Endothelial cell of umbilical vein (primary cell): ENCODE results near the gene ATP6V1E1. TPM values are rescaled to one million over a fixed set of nuclear protein-coding genes. Genes with fewer than 3 reads are reported as not detected.

Experiments
- BruUV-seq: library from RNA; stranded (reverse); fragments of 400-500 nt; replicated peaks from 2 replicates; lab custom pipeline; 2021; lab: Mats Ljungman, UMichigan
- CTCF ChIA-PET: fragments of 300-600, 350-600 bp; sonication (Branson Sonifier 250); formaldehyde crosslinking; loops from one replicate; lab custom pipeline; 2021; ENCODE audit warnings: antibody characterized with exemption, inconsistent platforms; lab: Charles Lee
- POLR2A ChIA-PET: fragments of 300-600, 350-600 bp; sonication (Branson Sonifier 250); formaldehyde crosslinking; loops from one replicate; lab custom pipeline; 2021; ENCODE audit warnings: antibody characterized with exemption, inconsistent platforms; lab: Charles Lee
- DNase-seq: peaks from one replicate; pipeline ENCODE4 v3.0.0-alpha.2; 2011; ENCODE audit warnings: low read depth, low spot score
- FAIRE-seq: peaks from 2 replicates; lab custom pipeline; 2011; peaks lifted over from hg19 to GRCh38; lab: Jason Lieb, UNC
- H2AFZ ChIP-seq: 2 replicates; pipeline ENCODE4 v1.6.0; 2012; ENCODE audit warnings: low read depth, low read length, control low read depth, inconsistent platforms
- H3K27ac ChIP-seq: 2 replicates; pipeline ENCODE4 v1.5.1; 2011; ENCODE audit warnings: low read depth, mild to moderate bottlenecking, control low read depth, low read length, moderate library complexity; ENCODE audit not compliant: insufficient read depth
- H3K27me3 ChIP-seq, 2 experiments: 2 replicates each; pipeline versions ENCODE4 v1.6.0 to v1.6.1; 2011; ENCODE audit warnings: low read length in 2 of 2, mixed read lengths in 1 of 2; ENCODE audit not compliant: control insufficient read depth in 2 of 2, insufficient read depth in 2 of 2
- H3K36me3 ChIP-seq, 2 experiments: 2 replicates in 1 of 2; 3 replicates in 1 of 2; pipeline ENCODE4 v1.5.1; 2011; ENCODE audit warnings: low read length in 2 of 2, mild to moderate bottlenecking in 1 of 2, moderate library complexity in 1 of 2; ENCODE audit not compliant: control insufficient read depth in 2 of 2, insufficient read depth in 2 of 2; ENCODE audit errors: extremely low read depth in 1 of 2
- H3K4me1 ChIP-seq: 3 replicates; pipeline ENCODE4 v1.5.1; 2011; ENCODE audit warnings: mild to moderate bottlenecking, low read length; ENCODE audit not compliant: control insufficient read depth, insufficient read depth; ENCODE audit errors: extremely low read depth
- H3K4me2 ChIP-seq: 2 replicates; pipeline ENCODE4 v1.6.1; 2011; ENCODE audit warnings: low read length, control low read depth, mixed read lengths; ENCODE audit not compliant: insufficient read depth
- H3K4me3 ChIP-seq, 3 experiments: fragments of 200-600 bp in 1 of 3; sonication (generic), shearing (Covaris generic) in 1 of 3; replicated peaks in 1 of 3; 2 replicates each; pipeline ENCODE4 v1.5.1; 2011 to 2016; ENCODE audit warnings: control low read depth in 3 of 3, low read length in 3 of 3, mild to moderate bottlenecking in 2 of 3, inconsistent platforms in 1 of 3, low read depth in 1 of 3, moderate library complexity in 1 of 3; ENCODE audit not compliant: insufficient read depth in 1 of 3
- H3K79me2 ChIP-seq: 2 replicates; pipeline ENCODE4 v1.6.0; 2012; ENCODE audit warnings: low read length, inconsistent platforms; ENCODE audit not compliant: control insufficient read depth, insufficient read depth
- H3K9ac ChIP-seq: replicated peaks from 2 replicates; pipeline ENCODE3; 2011; ENCODE audit warnings: low read length, control low read depth; ENCODE audit not compliant: insufficient read depth; ENCODE audit errors: extremely low read depth
- H3K9me1 ChIP-seq: replicated peaks from 3 replicates; pipeline ENCODE4 v1.6.0; 2011; ENCODE audit warnings: mild to moderate bottlenecking, low read length; ENCODE audit not compliant: control insufficient read depth, insufficient read depth; ENCODE audit errors: extremely low read depth
- H3K9me3 ChIP-seq: replicated peaks from 2 replicates; pipeline ENCODE4 v1.5.1; 2012; ENCODE audit warnings: low read length, inconsistent platforms; ENCODE audit not compliant: control insufficient read depth, insufficient read depth
- H4K20me1 ChIP-seq: replicated peaks from 2 replicates; pipeline ENCODE3; 2011; ENCODE audit warnings: mild to moderate bottlenecking, low read length; ENCODE audit not compliant: control insufficient read depth, insufficient read depth; ENCODE audit errors: extremely low read depth
- EZH2 ChIP-seq: IDR thresholded peaks from 2 replicates; pipeline ENCODE4 v1.6.1; 2012; ENCODE audit warnings: borderline replicate concordance, low read depth, mild to moderate bottlenecking, moderate library complexity, low read length, inconsistent platforms; ENCODE audit not compliant: severe bottlenecking
- FOS ChIP-seq: IDR thresholded peaks from 2 replicates; pipeline ENCODE4 v1.6.1; 2011; ENCODE audit warnings: mild to moderate bottlenecking, low read length, moderate library complexity, borderline replicate concordance; ENCODE audit not compliant: insufficient read depth
- GATA2 ChIP-seq: IDR thresholded peaks from 2 replicates; pipeline ENCODE4 v1.7.0; 2011; ENCODE audit warnings: low read depth, mild to moderate bottlenecking, moderate library complexity, mixed read lengths, low read length; ENCODE audit not compliant: insufficient read length, insufficient read depth
- JUN ChIP-seq: IDR thresholded peaks from 2 replicates; pipeline ENCODE4 v1.6.1; 2011; ENCODE audit warnings: borderline replicate concordance, low read depth; ENCODE audit not compliant: insufficient read length, insufficient read depth
- MAX ChIP-seq: IDR thresholded peaks from 2 replicates; pipeline ENCODE4 v1.6.1; 2011; ENCODE audit not compliant: insufficient read depth, insufficient read length
- MYC ChIP-seq: IDR thresholded peaks from one replicate; pipeline ENCODE4 v1.6.1; 2011; ENCODE audit warnings: mild to moderate bottlenecking, low read depth, low read length
- POLR2A ChIP-seq: IDR thresholded peaks from 2 replicates; pipeline ENCODE4 v1.6.1; 2012; ENCODE audit warnings: low read depth, mild to moderate bottlenecking, control low read depth, low read length
- POLR2AphosphoS5 ChIP-seq: IDR thresholded peaks from 2 replicates; pipeline ENCODE4 v1.6.1; 2012; ENCODE audit warnings: low read depth, mild to moderate bottlenecking, control low read depth, low read length, moderate library complexity; ENCODE audit not compliant: insufficient read depth
- dilution Hi-C: fragments of 300-500 bp; cut with MboI; formaldehyde crosslinking; loops from one replicate; pipeline ENCODE4 v1.15.0; 2019; ENCODE audit warnings: low sequenced_read_pairs; ENCODE audit not compliant: extremely low pct_ligation_motif_present
- intact Hi-C: fragments of 100-400 bp; cut with micrococcal nuclease; formaldehyde crosslinking; loops from one replicate; pipeline ENCODE4 v1.10.0; 2022
- polyA plus RNA-seq, 4 experiments: library from polyadenylated mRNA; depleted of rRNA in 3 of 4; stranded (reverse) in 3 of 4; unstranded in 1 of 4; fragments of >200 nt; gene quantifications; 2 replicates each; pipeline versions ENCODE4 v1.2.1 to v1.2.3, GENCODE V29; 2011 to 2012; ENCODE audit warnings: missing spikeins in 1 of 4
- total RNA-seq: library from RNA; stranded (reverse); gene quantifications from 2 replicates; pipeline ENCODE4 v1.2.3, GENCODE V29; 2021
- TF ChIP-seq, protein P1 (sequence below), 2 donors: IDR thresholded peaks; 1 replicate in 1 of 2; 2 replicates in 1 of 2; pipeline ENCODE4 v1.5.1; 2011; ENCODE audit warnings: low read length in 2 of 2, mild to moderate bottlenecking in 2 of 2, moderate library complexity in 2 of 2, control low read depth in 1 of 2, inconsistent platforms in 1 of 2, low read depth in 1 of 2; ENCODE audit not compliant: insufficient read depth in 1 of 2; ENCODE audit errors: extremely low read depth in 1 of 2

The ATP6V1E1 gene
- total and polyA plus RNA-seq, 2 donors (not counting 3 experiments of a cell fraction or from before 2014, with no cell fraction given): 95.2 to 113 TPM

DNA sequence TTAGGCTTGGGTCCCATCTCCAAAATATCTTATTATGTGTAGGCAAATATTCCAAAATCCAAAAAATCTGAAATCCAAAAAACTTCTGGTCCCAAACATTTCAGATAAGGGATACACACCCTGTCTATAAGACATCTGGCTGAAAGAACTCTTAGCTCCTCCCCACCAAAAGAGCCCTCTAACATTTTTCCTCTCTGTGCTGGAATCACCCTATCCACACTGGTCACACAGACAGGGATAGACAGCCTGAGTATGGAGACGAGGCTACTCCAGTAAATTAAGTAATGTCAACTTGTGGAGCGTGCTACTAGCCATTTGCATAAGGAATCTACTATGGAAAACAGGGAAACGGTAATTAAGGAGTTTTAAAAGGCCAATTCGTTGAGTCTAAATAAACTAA is 24.9 kb downstream of the ATP6V1E1 start:
- TF ChIP-seq MAX (no peak), JUN (no peak), EZH2 (no peak), POLR2A (no peak), POLR2AphosphoS5 (no peak), MYC (no peak), GATA2 (no peak), FOS (no peak)
- TF ChIP-seq, protein P1, sequence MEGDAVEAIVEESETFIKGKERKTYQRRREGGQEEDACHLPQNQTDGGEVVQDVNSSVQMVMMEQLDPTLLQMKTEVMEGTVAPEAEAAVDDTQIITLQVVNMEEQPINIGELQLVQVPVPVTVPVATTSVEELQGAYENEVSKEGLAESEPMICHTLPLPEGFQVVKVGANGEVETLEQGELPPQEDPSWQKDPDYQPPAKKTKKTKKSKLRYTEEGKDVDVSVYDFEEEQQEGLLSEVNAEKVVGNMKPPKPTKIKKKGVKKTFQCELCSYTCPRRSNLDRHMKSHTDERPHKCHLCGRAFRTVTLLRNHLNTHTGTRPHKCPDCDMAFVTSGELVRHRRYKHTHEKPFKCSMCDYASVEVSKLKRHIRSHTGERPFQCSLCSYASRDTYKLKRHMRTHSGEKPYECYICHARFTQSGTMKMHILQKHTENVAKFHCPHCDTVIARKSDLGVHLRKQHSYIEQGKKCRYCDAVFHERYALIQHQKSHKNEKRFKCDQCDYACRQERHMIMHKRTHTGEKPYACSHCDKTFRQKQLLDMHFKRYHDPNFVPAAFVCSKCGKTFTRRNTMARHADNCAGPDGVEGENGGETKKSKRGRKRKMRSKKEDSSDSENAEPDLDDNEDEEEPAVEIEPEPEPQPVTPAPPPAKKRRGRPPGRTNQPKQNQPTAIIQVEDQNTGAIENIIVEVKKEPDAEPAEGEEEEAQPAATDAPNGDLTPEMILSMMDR (IDR thresholded peaks at IDR 0.05; ENCODE audit: extremely low read depth in 1 of 2, insufficient read depth in 1 of 2, low read depth in 1 of 2, low read length in 2 of 2): no peak
- Histone ChIP-seq H2AFZ (no peak overlapping the region), H3K4me3 (no peak overlapping the region), H3K79me2 (peaks cover 2% of the 10 kb centered on the region), H3K4me2 (no peak overlapping the region), H4K20me1 (no peaks in the 10 kb centered on the region), H3K27me3 (no peaks in the 10 kb centered on the region), H3K36me3 (peaks cover 6% of the 10 kb centered on the region in 2 experiments), H3K27ac (no peak overlapping the region), H3K4me1 (no peaks in the 10 kb centered on the region), H3K9me1 (no peaks in the 10 kb centered on the region), H3K9ac (no peak overlapping the region), H3K9me3 (no peaks in the 10 kb centered on the region)
- CTCF ChIA-PET: interaction anchor here (0.6 to 1.0 kb wide), 2 partner anchors 45 to 396 kb away, joined by 3 read pairs; no protein-coding TSS in a partner anchor
- POLR2A ChIA-PET: no interaction called here
- DNase-seq (no peak), FAIRE-seq (no peak)
- dilution Hi-C loops (no loop called here), intact Hi-C loops (no loop called here)
- BruUV-seq: no TSS peak
